ENCODE measurements around the gene SOX5. TPM values are rescaled to one million over a fixed set of nuclear protein-coding genes. Genes with fewer than 3 reads are reported as not detected.
"Not testable (repeated sequence)": the region's sequence is repeated elsewhere in the genome, so short reads cannot be mapped to it uniquely, and the experiment has no call there.

Gene SOX5
- total RNA-seq, 1 donor from 2014 or later, result 2.2 TPM

- DNase-seq (ENCODE audit: extremely low read depth, low read depth, low spot score), result not testable (repeated sequence)
Measured at GRCh38 chr12:23505736-23506135, 443.7 kb downstream of the SOX5 start.

DNA sequence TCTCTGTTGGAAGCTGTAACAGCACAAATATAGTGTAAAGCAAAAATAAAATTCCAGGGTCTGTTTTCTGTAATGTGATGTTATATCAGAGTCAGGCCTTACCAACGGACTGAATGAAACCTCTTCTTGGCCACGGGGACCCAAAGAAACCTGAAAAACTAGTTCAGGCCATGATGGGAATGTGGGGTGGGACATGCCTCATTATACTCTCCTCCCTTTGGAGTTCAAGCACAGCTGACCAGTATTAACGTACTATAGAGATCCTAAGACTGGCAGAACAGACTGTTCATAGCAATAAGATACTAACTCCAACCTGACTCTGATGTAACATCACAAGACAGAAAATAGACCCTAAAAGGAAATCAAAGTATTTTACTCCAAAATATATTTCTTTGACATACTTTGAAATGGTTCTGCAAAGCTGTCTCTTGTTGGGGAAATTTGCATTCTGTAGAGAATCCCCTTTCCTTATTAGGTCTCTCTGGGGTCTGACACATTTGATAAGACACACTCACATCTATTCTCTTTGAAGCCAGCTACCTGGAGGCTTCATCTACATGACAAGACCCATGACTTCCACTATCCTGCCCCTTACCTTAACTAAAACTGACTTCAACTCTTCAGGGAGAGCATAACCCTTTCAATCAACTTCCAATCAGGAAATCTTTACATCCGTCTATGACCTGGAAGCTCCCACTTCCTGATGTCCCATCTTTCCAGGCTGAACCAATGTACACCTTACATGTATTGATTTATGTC, 444.6 kb downstream of the SOX5 start:
- no peak for DNase-seq (ENCODE audit: extremely low read depth, low read depth, low spot score)

- DNase-seq (ENCODE audit: extremely low read depth, low read depth, low spot score), result no peak
Measured at GRCh38 chr12:23504043-23504442, 445.4 kb downstream of the SOX5 start.

GRCh38 chr12:23503544-23503943, 445.9 kb downstream of the SOX5 start:
- DNase-seq (ENCODE audit: extremely low read depth, low read depth, low spot score), result no peak

- no peak for DNase-seq (ENCODE audit: extremely low read depth, low read depth, low spot score)
Measured at GRCh38 chr12:23502259-23502658, 447.2 kb downstream of the SOX5 start.

DNA sequence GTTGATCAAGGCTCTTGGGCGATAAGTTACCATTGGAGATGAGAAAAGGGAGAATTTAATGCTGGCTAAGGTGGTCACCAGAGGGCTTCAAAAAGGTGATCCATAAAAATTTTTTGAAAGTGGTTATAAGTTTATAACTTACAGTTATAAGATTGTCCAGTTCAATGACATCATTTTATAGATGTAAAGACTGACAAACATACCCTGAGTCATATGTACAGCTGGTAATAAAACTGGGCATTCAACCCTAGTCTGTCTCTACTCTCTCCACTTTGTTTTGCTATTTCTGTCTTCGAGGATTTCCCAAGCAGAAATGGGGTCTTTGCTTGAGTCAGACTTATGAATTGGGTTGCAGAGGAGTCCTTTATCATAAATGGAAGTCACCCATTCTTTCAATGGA, 454.0 kb downstream of the SOX5 start:
- no peak for DNase-seq (ENCODE audit: extremely low read depth, low read depth, low spot score)

DNA sequence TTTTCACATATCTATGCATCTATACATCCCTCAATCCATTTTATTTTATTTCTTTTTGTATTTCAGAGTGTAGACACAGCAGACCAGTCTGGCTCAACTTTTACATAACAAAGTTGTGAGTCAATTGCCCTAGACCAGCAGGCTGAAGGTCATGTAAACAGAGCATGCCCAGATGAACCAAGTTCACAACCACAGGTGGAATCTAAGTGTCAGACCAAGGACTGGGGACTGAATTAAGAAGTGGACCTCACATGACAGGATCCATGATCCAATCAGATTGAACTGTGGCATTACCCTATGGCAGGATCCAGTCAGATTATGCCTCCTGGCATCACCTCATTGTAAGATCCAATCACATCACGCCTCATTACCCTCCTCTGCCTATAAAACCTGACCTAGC, 455.8 kb downstream of the SOX5 start:
- DNase-seq (ENCODE audit: extremely low read depth, low read depth, low spot score), result no peak

DNA sequence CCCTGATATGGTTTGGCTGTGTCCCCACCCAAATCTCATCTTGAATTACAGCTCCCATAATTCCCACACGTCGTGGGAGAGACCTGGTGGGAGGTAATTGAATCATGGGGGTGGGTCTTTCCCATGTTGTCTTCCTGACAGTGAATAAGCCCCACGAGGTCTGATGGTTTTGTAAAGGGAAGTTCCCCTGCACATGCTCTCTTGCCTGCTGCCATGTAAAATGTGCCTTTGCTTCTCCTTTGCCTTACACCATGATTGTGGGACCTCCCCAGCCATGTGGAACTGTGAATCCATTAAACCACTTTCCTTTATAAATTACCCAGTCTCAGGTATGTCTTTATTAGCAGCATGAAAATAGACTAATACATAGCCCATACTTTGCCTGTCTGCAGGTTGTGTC, 458.4 kb downstream of the SOX5 start:
- not testable (repeated sequence) for DNase-seq (ENCODE audit: extremely low read depth, low read depth, low spot score)

GRCh38 chr12:23488130-23488529, 461.3 kb downstream of the SOX5 start:
- DNase-seq (ENCODE audit: extremely low read depth, low read depth, low spot score), result no peak

DNA sequence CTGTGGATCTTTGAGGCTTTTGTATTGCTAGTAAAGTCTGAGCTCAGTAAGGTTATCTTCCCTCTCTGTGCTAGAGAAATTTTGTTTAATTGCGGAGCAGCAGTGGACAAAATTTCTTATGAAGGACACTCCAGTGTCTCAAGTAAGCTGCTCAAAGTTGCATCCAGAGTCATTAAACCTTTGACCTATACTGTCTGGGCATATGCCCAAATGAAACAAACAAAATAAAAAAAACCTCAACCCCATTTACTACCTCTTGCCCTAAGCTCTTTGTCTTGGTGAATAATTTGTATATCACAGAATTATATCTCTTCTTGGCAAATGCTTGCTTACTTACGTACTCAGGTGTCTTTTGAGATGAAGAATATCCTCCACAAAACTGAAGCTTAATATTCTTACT, 465.2 kb downstream of the SOX5 start:
- no peak for DNase-seq (ENCODE audit: extremely low read depth, low read depth, low spot score)

GRCh38 chr12:23482571-23482970, 466.9 kb downstream of the SOX5 start:
- no peak for DNase-seq (ENCODE audit: extremely low read depth, low read depth, low spot score)

Measured in glomerular endothelial cell (primary cell).